ENCODE measurements around the gene PEPD.

The PEPD gene

DNA sequence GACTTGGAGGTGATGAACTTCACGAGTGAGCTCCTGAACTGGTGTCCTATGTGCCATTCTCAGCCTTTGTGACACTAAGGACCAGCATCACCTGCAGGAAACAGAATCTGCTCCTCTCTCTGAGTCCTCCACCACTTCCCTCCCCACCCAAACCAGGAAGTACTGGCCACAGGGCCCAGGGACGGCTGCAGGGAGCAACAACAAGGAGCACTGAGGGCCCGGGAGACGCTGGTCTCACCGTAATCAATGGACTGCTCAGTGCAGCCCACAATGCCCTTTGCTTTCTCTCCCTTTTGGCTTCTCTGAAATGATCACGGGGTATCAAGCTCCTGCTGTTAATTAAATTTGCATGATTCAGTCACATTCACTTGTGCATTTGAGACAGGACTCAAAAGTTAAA lies 18.6 kb downstream of the PEPD start:
- H3K4me2 ChIP-seq (ENCODE audit: low read length, poor library complexity, severe bottlenecking), result no peak overlapping the region
- no peaks in the 10 kb centered on the region for H3K27me3 ChIP-seq (ENCODE audit: control insufficient read depth in 1 of 2, insufficient read depth in 1 of 2, low read length in 2 of 2)
- 96% methylated on average over 6 of the region's 6 CpGs for WGBS
- peaks cover 15% of the 10 kb centered on the region for H3K79me1 ChIP-seq (replicated peaks; ENCODE audit: low read length, poor library complexity, severe bottlenecking)
- no peak overlapping the region for H2BK120ac ChIP-seq (ENCODE audit: low read depth, low read length)
- H3K18ac ChIP-seq (ENCODE audit: low read depth in 1 of 2, low read length in 2 of 2), result no peak overlapping the region
- H2BK5ac ChIP-seq (ENCODE audit: low read depth, low read length, poor library complexity, severe bottlenecking), result no peak overlapping the region
- H2AK5ac ChIP-seq (ENCODE audit: low read length, severe bottlenecking), result no peak overlapping the region
- no peak overlapping the region for H4K8ac ChIP-seq (ENCODE audit: low read length)
- no peak overlapping the region for H3K23ac ChIP-seq (ENCODE audit: low read length in 2 of 2)
- no peak overlapping the region for H3K4ac ChIP-seq (ENCODE audit: low read depth in 1 of 2, low read length in 2 of 2)
- H3K27ac ChIP-seq (ENCODE audit: low read length, poor library complexity, severe bottlenecking), result no peak overlapping the region
- H3K36me3 ChIP-seq (ENCODE audit: control insufficient read depth in 1 of 2, insufficient read depth in 2 of 2, low read depth in 1 of 2, low read length in 2 of 2), result peaks cover 30 to 56% of the 10 kb centered on the region in 2 experiments
- DNase-seq, result no peak
- no peaks in the 10 kb centered on the region for H3K9me3 ChIP-seq (ENCODE audit: control insufficient read depth, low read length)
- no peak overlapping the region for H2AFZ ChIP-seq (ENCODE audit: low read depth, low read length)
- no peak overlapping the region for H2BK12ac ChIP-seq (ENCODE audit: low read length in 2 of 2)
- peaks cover 2% of the 10 kb centered on the region for H3K4me1 ChIP-seq (ENCODE audit: control insufficient read depth, insufficient read depth, low read depth, low read length)
- H4K91ac ChIP-seq (ENCODE audit: low read length), result no peak overlapping the region
- no peak overlapping the region for H3K14ac ChIP-seq (ENCODE audit: low read length in 2 of 2)
- H3K4me3 ChIP-seq (ENCODE audit: insufficient read depth in 1 of 2, low read depth in 1 of 2, low read length in 2 of 2), result no peak overlapping the region
- no peak overlapping the region for H2BK15ac ChIP-seq (ENCODE audit: low read depth, poor library complexity, severe bottlenecking)
- H3K9ac ChIP-seq (ENCODE audit: low read length), result no peak overlapping the region

DNA sequence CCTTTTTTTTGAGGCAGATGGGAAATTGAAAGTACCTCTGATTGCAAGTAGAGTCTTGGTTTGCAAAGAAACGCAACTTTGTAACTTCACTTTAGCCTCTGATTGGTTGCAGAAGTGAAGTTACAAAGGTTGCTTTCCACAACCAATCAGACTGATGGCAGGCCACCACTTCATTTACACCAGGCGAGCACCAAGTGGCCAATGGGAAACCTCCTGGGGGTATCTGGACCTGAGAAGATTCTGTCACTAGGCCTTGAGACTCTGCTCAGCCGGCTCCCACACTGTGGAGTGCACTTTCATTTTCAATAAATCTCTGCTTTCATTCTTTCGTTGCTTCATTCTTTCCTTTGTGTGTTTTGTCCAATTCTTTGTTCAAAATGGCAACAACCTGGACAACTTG lies 19.1 kb downstream of the PEPD start:
- Histone ChIP-seq H2BK15ac (ENCODE audit: low read depth, poor library complexity, severe bottlenecking) (no peak overlapping the region), H3K18ac (ENCODE audit: low read depth in 1 of 2, low read length in 2 of 2) (no peak overlapping the region), H2AFZ (ENCODE audit: low read depth, low read length) (no peak overlapping the region), H3K4me2 (ENCODE audit: low read length, poor library complexity, severe bottlenecking) (no peak overlapping the region), H3K9ac (ENCODE audit: low read length) (no peak overlapping the region), H3K79me1 (replicated peaks; ENCODE audit: low read length, poor library complexity, severe bottlenecking) (peaks cover 15% of the 10 kb centered on the region), H3K4ac (ENCODE audit: low read depth in 1 of 2, low read length in 2 of 2) (no peak overlapping the region), H3K27me3 (ENCODE audit: control insufficient read depth in 1 of 2, insufficient read depth in 1 of 2, low read length in 2 of 2) (no peaks in the 10 kb centered on the region), H2AK5ac (ENCODE audit: low read length, severe bottlenecking) (no peak overlapping the region), H4K8ac (ENCODE audit: low read length) (no peak overlapping the region), H3K4me1 (ENCODE audit: control insufficient read depth, insufficient read depth, low read depth, low read length) (peaks cover 2% of the 10 kb centered on the region), H2BK120ac (ENCODE audit: low read depth, low read length) (no peak overlapping the region), H4K91ac (ENCODE audit: low read length) (no peak overlapping the region), H3K4me3 (ENCODE audit: insufficient read depth in 1 of 2, low read depth in 1 of 2, low read length in 2 of 2) (no peak overlapping the region), H2BK12ac (ENCODE audit: low read length in 2 of 2) (no peak overlapping the region), H3K36me3 (ENCODE audit: control insufficient read depth in 1 of 2, insufficient read depth in 2 of 2, low read depth in 1 of 2, low read length in 2 of 2) (peaks cover 31 to 58% of the 10 kb centered on the region in 2 experiments), H2BK5ac (ENCODE audit: low read depth, low read length, poor library complexity, severe bottlenecking) (no peak overlapping the region), H3K27ac (ENCODE audit: low read length, poor library complexity, severe bottlenecking) (no peak overlapping the region), H3K14ac (ENCODE audit: low read length in 2 of 2) (no peak overlapping the region), H3K9me3 (ENCODE audit: control insufficient read depth, low read length) (no peaks in the 10 kb centered on the region), H3K23ac (ENCODE audit: low read length in 2 of 2) (no peak overlapping the region)
- 98% methylated on average over 4 of the region's 4 CpGs for WGBS
- DNase-seq, result no peak

DNA sequence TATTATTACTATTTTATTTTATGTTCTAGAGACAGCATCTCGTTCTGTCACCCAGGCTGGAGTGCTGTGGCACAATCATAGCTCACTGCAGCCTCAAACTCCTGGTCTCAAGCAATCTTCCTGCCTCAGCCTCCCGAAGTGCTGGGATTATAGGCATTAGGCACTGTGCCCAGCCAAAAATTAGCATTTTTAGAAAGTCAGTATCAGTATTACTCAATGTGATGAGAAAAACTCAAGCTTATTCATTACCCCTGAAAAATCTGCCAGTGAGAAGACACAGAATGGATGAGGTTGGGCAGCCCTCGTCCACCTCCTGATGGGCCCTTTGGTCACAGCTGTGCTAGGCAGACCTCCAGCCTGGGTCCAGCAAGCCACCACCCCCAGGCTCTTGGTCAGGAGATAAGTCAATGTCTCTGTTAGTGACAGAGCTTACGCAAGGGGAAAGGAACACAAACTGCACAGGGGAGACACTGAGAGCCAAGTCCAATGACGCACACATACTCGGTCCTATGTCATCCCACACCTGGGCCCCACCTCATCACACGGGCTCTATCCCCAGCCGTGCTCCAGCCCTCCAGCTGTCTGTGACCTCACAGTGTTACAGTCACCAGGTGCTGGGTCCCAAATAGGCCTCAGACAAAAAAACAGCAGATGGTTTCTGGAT lies 19.8 kb downstream of the PEPD start:
- H3K36me3 ChIP-seq (ENCODE audit: control insufficient read depth in 1 of 2, insufficient read depth in 2 of 2, low read depth in 1 of 2, low read length in 2 of 2), result peaks cover 31 to 59% of the 10 kb centered on the region in 2 experiments
- H3K23ac ChIP-seq (ENCODE audit: low read length in 2 of 2), result no peak overlapping the region
- H4K91ac ChIP-seq (ENCODE audit: low read length), result no peak overlapping the region
- H3K4me3 ChIP-seq (ENCODE audit: insufficient read depth in 1 of 2, low read depth in 1 of 2, low read length in 2 of 2), result no peak overlapping the region
- no peak overlapping the region for H2AFZ ChIP-seq (ENCODE audit: low read depth, low read length)
- H3K27me3 ChIP-seq (ENCODE audit: control insufficient read depth in 1 of 2, insufficient read depth in 1 of 2, low read length in 2 of 2), result no peaks in the 10 kb centered on the region
- no peak overlapping the region for H3K14ac ChIP-seq (ENCODE audit: low read length in 2 of 2)
- H3K4me2 ChIP-seq (ENCODE audit: low read length, poor library complexity, severe bottlenecking), result no peak overlapping the region
- peaks cover 9% of the 10 kb centered on the region for H3K79me1 ChIP-seq (replicated peaks; ENCODE audit: low read length, poor library complexity, severe bottlenecking)
- no peak overlapping the region for H3K27ac ChIP-seq (ENCODE audit: low read length, poor library complexity, severe bottlenecking)
- no peaks in the 10 kb centered on the region for H3K9me3 ChIP-seq (ENCODE audit: control insufficient read depth, low read length)
- DNase-seq, result no peak
- no peak overlapping the region for H4K8ac ChIP-seq (ENCODE audit: low read length)
- no peak overlapping the region for H3K4ac ChIP-seq (ENCODE audit: low read depth in 1 of 2, low read length in 2 of 2)
- no peak overlapping the region for H2BK120ac ChIP-seq (ENCODE audit: low read depth, low read length)
- H2AK5ac ChIP-seq (ENCODE audit: low read length, severe bottlenecking), result no peak overlapping the region
- H3K9ac ChIP-seq (ENCODE audit: low read length), result no peak overlapping the region
- H3K18ac ChIP-seq (ENCODE audit: low read depth in 1 of 2, low read length in 2 of 2), result no peak overlapping the region
- H2BK5ac ChIP-seq (ENCODE audit: low read depth, low read length, poor library complexity, severe bottlenecking), result no peak overlapping the region
- H2BK15ac ChIP-seq (ENCODE audit: low read depth, poor library complexity, severe bottlenecking), result no peak overlapping the region
- WGBS, result 98% methylated on average over 8 of the region's 8 CpGs
- H2BK12ac ChIP-seq (ENCODE audit: low read length in 2 of 2), result no peak overlapping the region
- peaks cover 2% of the 10 kb centered on the region for H3K4me1 ChIP-seq (ENCODE audit: control insufficient read depth, insufficient read depth, low read depth, low read length)

DNA sequence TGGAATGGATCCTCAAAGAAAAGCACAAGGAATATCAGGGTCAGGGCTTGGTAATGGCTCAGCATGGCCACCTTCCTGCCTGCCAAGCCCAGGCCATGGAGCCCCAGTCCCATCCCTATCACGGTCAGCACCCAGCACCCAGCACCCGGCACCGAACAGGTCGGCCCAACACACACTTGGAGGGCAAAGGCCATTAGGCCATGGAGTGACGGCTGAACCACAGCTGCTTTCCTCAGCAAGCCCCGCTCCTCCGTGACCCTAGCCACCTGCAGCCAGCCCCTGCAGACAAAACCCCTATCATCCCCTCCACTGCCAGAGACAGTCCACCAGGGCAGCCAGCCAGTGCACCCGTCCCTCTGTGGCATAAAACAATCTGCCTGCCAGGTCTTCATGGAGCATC lies 20.6 kb downstream of the PEPD start:
- Histone ChIP-seq H3K18ac (ENCODE audit: low read depth in 1 of 2, low read length in 2 of 2) (no peak overlapping the region), H2BK120ac (ENCODE audit: low read depth, low read length) (no peak overlapping the region), H4K8ac (ENCODE audit: low read length) (no peak overlapping the region), H3K4ac (ENCODE audit: low read depth in 1 of 2, low read length in 2 of 2) (no peak overlapping the region), H2AFZ (ENCODE audit: low read depth, low read length) (no peak overlapping the region), H3K27ac (ENCODE audit: low read length, poor library complexity, severe bottlenecking) (no peak overlapping the region), H3K9ac (ENCODE audit: low read length) (no peak overlapping the region), H3K4me3 (ENCODE audit: insufficient read depth in 1 of 2, low read depth in 1 of 2, low read length in 2 of 2) (no peak overlapping the region), H2BK5ac (ENCODE audit: low read depth, low read length, poor library complexity, severe bottlenecking) (no peak overlapping the region), H3K9me3 (ENCODE audit: control insufficient read depth, low read length) (no peaks in the 10 kb centered on the region), H4K91ac (ENCODE audit: low read length) (no peak overlapping the region), H3K79me1 (replicated peaks; ENCODE audit: low read length, poor library complexity, severe bottlenecking) (peaks cover 4% of the 10 kb centered on the region), H2AK5ac (ENCODE audit: low read length, severe bottlenecking) (no peak overlapping the region), H2BK15ac (ENCODE audit: low read depth, poor library complexity, severe bottlenecking) (no peak overlapping the region), H3K27me3 (ENCODE audit: control insufficient read depth in 1 of 2, insufficient read depth in 1 of 2, low read length in 2 of 2) (no peaks in the 10 kb centered on the region), H3K23ac (ENCODE audit: low read length in 2 of 2) (no peak overlapping the region), H3K4me2 (ENCODE audit: low read length, poor library complexity, severe bottlenecking) (no peak overlapping the region), H3K4me1 (ENCODE audit: control insufficient read depth, insufficient read depth, low read depth, low read length) (no peaks in the 10 kb centered on the region), H2BK12ac (ENCODE audit: low read length in 2 of 2) (no peak overlapping the region), H3K36me3 (ENCODE audit: control insufficient read depth in 1 of 2, insufficient read depth in 2 of 2, low read depth in 1 of 2, low read length in 2 of 2) (peaks cover 32 to 59% of the 10 kb centered on the region in 2 experiments), H3K14ac (ENCODE audit: low read length in 2 of 2) (no peak overlapping the region)
- 96% methylated on average over 8 of the region's 8 CpGs for WGBS
- DNase-seq, result no peak

Measured in mesenchymal stem cell (in vitro differentiated cells and primary cell).